DND-41 (cell line): ENCODE measurements around the gene ZRANB3.

Source experiments
- CTCF ChIP-seq: IDR thresholded peaks from 2 replicates; pipeline ENCODE4 v1.5.1; 2012; ENCODE audit warnings: borderline replicate concordance, low read length, moderate library complexity, mild to moderate bottlenecking; ENCODE audit not compliant: poor library complexity, severe bottlenecking; ENCODE audit errors: extremely low read depth
- EZH2 ChIP-seq: IDR thresholded peaks from 3 replicates; pipeline ENCODE4 v1.6.1; 2012; ENCODE audit warnings: borderline replicate concordance, low read depth, mild to moderate bottlenecking, moderate library complexity, low read length, inconsistent platforms; ENCODE audit not compliant: severe bottlenecking

GRCh38 chr2:135183822-135184221, 347.2 kb downstream of the ZRANB3 start:
- no peak for TF ChIP-seq CTCF
- TF ChIP-seq EZH2: no peak
